ENCODE data around the gene FOXF1.

Gene FOXF1

DNA sequence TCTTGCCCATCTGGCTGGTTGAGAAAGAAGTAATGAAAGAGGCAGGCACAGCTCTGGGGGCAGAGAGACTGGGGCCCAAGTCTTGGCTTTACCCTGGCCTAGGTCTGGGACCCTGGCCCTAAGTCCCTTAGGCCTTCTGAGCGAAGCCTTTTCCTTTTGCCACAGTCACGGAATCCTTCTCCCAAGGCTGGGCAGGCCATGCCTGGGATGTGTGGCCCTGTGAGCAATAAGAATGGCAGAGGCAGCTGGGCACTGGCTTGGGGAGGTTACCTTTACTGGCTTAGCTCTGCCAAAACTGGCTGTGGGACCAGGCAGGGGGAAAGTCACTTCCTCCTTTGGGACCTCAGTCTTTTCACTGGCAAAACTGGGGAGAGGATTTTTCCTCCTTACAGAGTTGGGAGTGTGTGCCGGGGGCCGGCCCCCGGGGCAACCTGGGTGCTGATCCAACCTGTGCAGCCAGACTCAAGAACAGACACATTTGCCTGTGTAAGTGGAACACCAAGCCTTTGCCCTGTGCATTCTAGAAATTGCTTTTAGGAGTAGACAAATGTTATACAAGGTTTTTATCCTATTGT, 12.9 kb downstream of the FOXF1 start:
- no peak for DNase-seq (ENCODE audit: low read depth)
- no peak for TF ChIP-seq CTCF (IDR thresholded peaks at IDR 0.05; ENCODE audit: insufficient read depth, low read depth, low read length, missing control alignments)
- no peak overlapping the region for H3K4me3 ChIP-seq (ENCODE audit: low read length)

DNA sequence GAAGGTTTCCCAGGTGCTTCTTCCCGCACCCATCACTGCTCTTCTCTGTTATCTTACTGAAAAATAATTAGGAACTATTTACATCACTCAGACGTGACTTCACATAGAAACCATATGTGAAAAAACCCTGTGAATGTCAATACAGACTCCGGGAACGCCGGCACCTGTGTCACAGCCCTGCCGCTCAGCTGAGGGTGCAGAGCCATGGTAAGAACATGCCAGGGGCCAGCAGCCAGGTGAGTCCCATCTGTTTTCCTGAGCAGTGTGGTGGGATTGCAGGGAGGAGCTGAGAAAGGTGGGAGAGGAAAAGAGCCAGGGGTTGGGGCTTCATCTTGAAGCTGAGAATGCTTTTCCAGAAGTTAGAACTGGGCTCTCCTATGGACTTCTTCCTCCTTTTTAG, 13.7 kb downstream of the FOXF1 start:
- no peak for TF ChIP-seq CTCF (IDR thresholded peaks at IDR 0.05; ENCODE audit: insufficient read depth, low read depth, low read length, missing control alignments)
- no peak overlapping the region for H3K4me3 ChIP-seq (ENCODE audit: low read length)
- DNase-seq (ENCODE audit: low read depth), result no peak

- no peak for TF ChIP-seq CTCF (IDR thresholded peaks at IDR 0.05; ENCODE audit: insufficient read depth, low read depth, low read length, missing control alignments)
- no peak for DNase-seq (ENCODE audit: low read depth)
- no peak overlapping the region for H3K4me3 ChIP-seq (ENCODE audit: low read length)
Observed at GRCh38 chr16:86525696-86526095, 15.4 kb downstream of the FOXF1 start.

- DNase-seq (ENCODE audit: low read depth), result no peak
- no peak overlapping the region for H3K4me3 ChIP-seq (ENCODE audit: low read length)
- TF ChIP-seq CTCF (IDR thresholded peaks at IDR 0.05; ENCODE audit: insufficient read depth, low read depth, low read length, missing control alignments), result no peak
Observed at GRCh38 chr16:86527366-86527765, 17.0 kb downstream of the FOXF1 start.

GRCh38 chr16:86528061-86528929, 18.0 kb downstream of the FOXF1 start:
- no peak for DNase-seq (ENCODE audit: low read depth)
- TF ChIP-seq CTCF (IDR thresholded peaks at IDR 0.05; ENCODE audit: insufficient read depth, low read depth, low read length, missing control alignments), result no peak
- H3K4me3 ChIP-seq (ENCODE audit: low read length), result no peak overlapping the region

GRCh38 chr16:86529160-86529559, 18.8 kb downstream of the FOXF1 start:
- DNase-seq (ENCODE audit: low read depth), result no peak
- TF ChIP-seq CTCF (IDR thresholded peaks at IDR 0.05; ENCODE audit: insufficient read depth, low read depth, low read length, missing control alignments), result no peak
- H3K4me3 ChIP-seq (ENCODE audit: low read length), result no peak overlapping the region
